Measurements from ENCODE around the gene LIPC. TPM values are rescaled to one million over a fixed set of nuclear protein-coding genes. Genes with fewer than 3 reads are reported as not detected.

LIPC gene
- total RNA-seq, 1 experiment from 2014 or later = not detected

- no peaks in the 10 kb centered on the region for H3K9me3 ChIP-seq (ENCODE audit: control insufficient read depth in 1 of 2, insufficient read depth in 1 of 2, low read depth in 1 of 2, low read length in 2 of 2)
- no peak for DNase-seq (ENCODE audit: low read depth, low spot score)
- BruUV-seq (replicated peaks) = no TSS peak
- no peak overlapping the region for H3K27ac ChIP-seq (ENCODE audit: low read depth, low read length)
- intact Hi-C loops (cut with micrococcal nuclease) = no loop called here
- H3K4me1 ChIP-seq (ENCODE audit: control insufficient read depth in 1 of 2, insufficient read depth in 2 of 2, low read length in 2 of 2) = no peaks in the 10 kb centered on the region
- H3K27me3 ChIP-seq (ENCODE audit: insufficient read depth, low read length) = no peaks in the 10 kb centered on the region
- ATAC-seq = no peak
- H4K20me1 ChIP-seq (ENCODE audit: insufficient read depth) = no peaks in the 10 kb centered on the region
- H3K79me2 ChIP-seq (ENCODE audit: insufficient read depth, low read length) = no peaks in the 10 kb centered on the region
- no peak overlapping the region for H3K9ac ChIP-seq (ENCODE audit: low read length)
- H2AFZ ChIP-seq (ENCODE audit: low read depth, low read length, poor library complexity, severe bottlenecking) = no peak overlapping the region
- H3K9me2 ChIP-seq (ENCODE audit: insufficient read depth) = no peaks in the 10 kb centered on the region
- no peak overlapping the region for H3K4me2 ChIP-seq (ENCODE audit: low read length)
- CTCF ChIA-PET = no interaction called here
- H3K4me3 ChIP-seq (replicated peaks in 1 of 2; ENCODE audit: low read depth in 1 of 2, low read length in 2 of 2) = no peak overlapping the region
- RAD21 ChIA-PET (ENCODE audit: low non-redundant PET in 1 of 2, low total read pairs in 2 of 2, uncharacterized antibody in 2 of 2, unreplicated experiment in 2 of 2) = no interaction called here
- H3K36me3 ChIP-seq (ENCODE audit: control insufficient read depth in 1 of 2, insufficient read depth in 2 of 2, low read length in 2 of 2) = no peaks in the 10 kb centered on the region
- TF ChIP-seq RAD21 (IDR thresholded peaks at IDR 0.05; ENCODE audit: low read depth) = no peak
- TF ChIP-seq MAX (IDR thresholded peaks at IDR 0.05) = no peak
- TF ChIP-seq ATF3 (IDR thresholded peaks at IDR 0.05) = no peak
- TF ChIP-seq EZH2 (IDR thresholded peaks at IDR 0.05) = no peak
- TF ChIP-seq SP1 (IDR thresholded peaks at IDR 0.05; ENCODE audit: low read depth) = no peak
- TF ChIP-seq ZBTB33 (IDR thresholded peaks at IDR 0.05; ENCODE audit: extremely low read depth, insufficient replicate concordance, low read length) = no peak
- TF ChIP-seq EGR1 (IDR thresholded peaks at IDR 0.05; ENCODE audit: low read depth) = no peak
- no peak for TF ChIP-seq CEBPB (IDR thresholded peaks at IDR 0.05; ENCODE audit: low read depth)
- no peak for TF ChIP-seq JUND (IDR thresholded peaks at IDR 0.05)
- no peak for TF ChIP-seq ELF1 (IDR thresholded peaks at IDR 0.05; ENCODE audit: borderline replicate concordance, low read depth)
- no peak for TF ChIP-seq POLR2AphosphoS5 (IDR thresholded peaks at IDR 0.05; ENCODE audit: low read depth, low read length)
- TF ChIP-seq CTCF (IDR thresholded peaks at IDR 0.05 in 2 of 3, conservative IDR thresholded peaks at IDR 0.05 in 1 of 3; ENCODE audit: borderline replicate concordance in 1 of 3, insufficient read depth in 1 of 3, low read depth in 2 of 3, low read length in 2 of 3) = no peak
- TF ChIP-seq POLR2A (IDR thresholded peaks at IDR 0.05; ENCODE audit: borderline replicate concordance, extremely low read depth, insufficient read depth, insufficient read length) = no peak
- no peak for TF ChIP-seq SRF (IDR thresholded peaks at IDR 0.05; ENCODE audit: low read depth)
- TF ChIP-seq ZFX (IDR thresholded peaks at IDR 0.05) = no peak
- no peak for TF ChIP-seq YY1 (IDR thresholded peaks at IDR 0.05; ENCODE audit: extremely low read depth, insufficient replicate concordance, low read depth, low read length)
- no peak for TF ChIP-seq SIN3A (IDR thresholded peaks at IDR 0.05; ENCODE audit: low read depth)
- POLR2A ChIA-PET = no interaction called here
Measured at GRCh38 chr15:58590926-58591325, 159.1 kb downstream of the LIPC start.
